T47D (cell line): Measurements from ENCODE around the gene STAT6.
"Not testable (repeated sequence)": the region's sequence is repeated elsewhere in the genome, so short reads cannot be mapped to it uniquely, and the experiment has no call there.

Experiments
- DNase-seq, 2 experiments: peaks; one replicate each; pipeline versions ENCODE4 v3.0.0 to v3.0.0-alpha.2; 2011 to 2012; ENCODE audit warnings: low read depth in 1 of 2, low spot score in 1 of 2
- JUND ChIP-seq: IDR thresholded peaks from 2 replicates; pipeline ENCODE4 v1.6.1; 2012; ENCODE audit warnings: low read depth
- in situ Hi-C: cut with HindIII; loops from 2 replicates; pipeline ENCODE4 v1.10.0; 2016; ENCODE audit warnings: low sequenced_read_pairs, low pct_unique_long_range_greater_than_20kb

Gene STAT6

DNA sequence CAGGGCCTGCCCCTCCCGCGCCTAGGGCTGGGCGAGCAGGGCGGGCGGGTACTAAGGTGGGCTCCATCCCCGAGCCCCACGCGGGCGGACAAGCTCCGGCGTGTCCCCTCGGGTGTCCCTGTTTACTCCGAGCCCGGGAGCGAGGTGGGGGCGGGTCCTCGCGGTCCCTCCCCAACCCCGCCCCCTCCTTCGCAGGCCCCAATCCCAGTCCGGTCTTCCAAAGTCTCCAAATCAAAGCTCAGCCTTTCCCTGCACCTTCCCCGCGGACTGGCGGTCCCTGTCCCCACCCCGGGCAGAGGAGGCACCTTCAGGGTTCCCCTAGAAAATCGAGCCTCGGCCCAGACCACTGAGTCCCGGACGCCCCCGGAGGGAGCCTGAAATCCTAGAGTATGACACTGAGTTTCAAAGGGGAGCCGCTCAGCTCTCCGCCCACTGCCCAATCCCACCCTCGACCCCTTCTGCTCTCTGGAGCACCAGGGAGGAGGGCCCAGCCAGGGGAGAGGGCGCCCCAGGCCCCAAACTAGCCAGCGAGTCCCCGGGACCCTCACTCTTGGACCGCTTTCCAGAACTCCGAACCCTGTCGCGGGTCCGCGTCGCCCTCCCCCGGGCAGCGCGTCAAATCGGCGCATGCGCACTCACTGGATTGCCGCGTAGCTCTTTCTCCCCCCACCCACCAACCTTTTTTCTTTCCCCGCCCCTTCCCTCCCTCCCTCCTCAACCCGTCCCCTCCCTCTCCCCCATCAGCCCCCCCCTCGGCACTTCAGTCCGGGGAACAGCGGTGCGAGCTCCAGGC lies 16.8 kb upstream of the STAT6 start, which contains the start of gene LRP1:
TSS of gene LRP1 (plus strand) at position 758 of the 793 bp plus-strand sequence. CDS start 482 bp downstream, outside the sequence.
- TF ChIP-seq JUND = no peak
- in situ Hi-C loops = no loop called here
- peak; percentile 92 for DNase-seq

DNA sequence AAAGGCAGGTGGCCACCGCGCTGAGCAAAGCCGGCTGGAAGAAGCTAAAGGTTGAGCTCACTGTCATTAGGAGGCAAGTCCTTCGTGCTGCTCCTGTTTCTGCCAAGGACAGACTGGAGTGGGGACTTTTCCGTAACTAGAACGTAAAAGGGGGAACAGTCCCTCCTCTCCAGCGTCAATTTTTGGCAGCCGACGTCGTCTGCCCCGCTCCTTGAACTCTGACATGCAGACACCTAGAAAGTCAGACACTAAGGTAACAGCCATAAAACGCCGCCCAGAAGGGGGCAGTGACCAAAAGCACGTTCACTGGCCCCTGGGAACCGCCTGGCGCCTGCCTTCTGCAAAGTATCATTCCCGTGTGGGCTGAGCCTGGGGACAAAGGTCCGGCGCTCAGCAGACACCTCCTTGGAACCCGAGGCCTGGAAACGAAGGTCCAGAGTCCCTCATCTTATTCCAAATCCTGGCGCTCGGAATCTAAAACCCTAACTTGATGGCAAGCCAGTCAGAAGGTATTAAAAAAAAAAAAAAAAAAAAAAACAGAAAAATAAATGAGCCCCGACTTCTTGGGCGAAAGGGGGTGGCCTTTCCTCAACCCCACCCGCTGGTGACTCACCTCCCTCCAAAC lies 16.1 kb upstream of the STAT6 start:
- in situ Hi-C loops = no loop called here
- no peak for TF ChIP-seq JUND
- DNase-seq = peak; percentile 50 to 83

DNA sequence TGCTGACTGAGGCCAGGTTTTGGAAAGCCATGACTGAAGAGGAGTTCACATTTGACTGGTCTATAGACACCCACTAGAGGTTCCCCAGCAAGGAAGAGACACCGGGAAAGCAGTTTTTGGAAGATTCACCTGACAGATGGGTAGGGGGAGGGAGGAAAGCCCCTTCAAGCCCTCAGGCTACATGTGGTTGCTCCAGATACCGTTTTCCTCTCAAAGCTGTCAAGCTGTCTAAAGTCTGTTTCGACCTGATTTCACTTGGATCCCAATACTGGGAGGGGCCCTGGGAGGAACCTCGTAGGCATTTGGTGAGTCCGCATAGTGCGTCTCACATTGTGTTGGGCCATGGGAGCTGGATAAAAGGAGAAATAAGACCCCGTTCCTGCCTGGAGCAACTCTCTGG lies 15.4 kb upstream of the STAT6 start:
- DNase-seq = no peak
- TF ChIP-seq JUND = no peak
- in situ Hi-C loops = no loop called here

DNA sequence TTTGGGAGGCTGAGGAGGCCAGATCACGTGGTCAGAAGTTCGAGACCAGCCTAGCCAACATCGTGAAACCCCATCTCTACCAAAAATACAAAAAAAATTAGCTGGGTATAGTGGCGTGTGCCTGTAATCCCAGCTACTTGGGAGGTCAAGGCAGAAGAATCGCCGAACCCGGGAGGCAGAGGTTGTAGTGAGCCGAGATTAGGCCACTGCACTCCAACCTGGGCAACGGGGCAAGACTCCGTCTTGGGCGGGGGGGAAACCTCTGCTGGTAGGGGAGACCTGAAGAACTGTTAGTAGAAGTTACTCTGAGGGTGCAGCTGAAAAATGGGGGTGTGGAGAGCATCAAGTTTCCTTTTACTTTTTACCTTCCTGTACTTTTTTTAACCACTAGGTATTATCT lies 14.9 kb upstream of the STAT6 start:
- no peak for DNase-seq
- in situ Hi-C loops = no loop called here
- TF ChIP-seq JUND = no peak

DNA sequence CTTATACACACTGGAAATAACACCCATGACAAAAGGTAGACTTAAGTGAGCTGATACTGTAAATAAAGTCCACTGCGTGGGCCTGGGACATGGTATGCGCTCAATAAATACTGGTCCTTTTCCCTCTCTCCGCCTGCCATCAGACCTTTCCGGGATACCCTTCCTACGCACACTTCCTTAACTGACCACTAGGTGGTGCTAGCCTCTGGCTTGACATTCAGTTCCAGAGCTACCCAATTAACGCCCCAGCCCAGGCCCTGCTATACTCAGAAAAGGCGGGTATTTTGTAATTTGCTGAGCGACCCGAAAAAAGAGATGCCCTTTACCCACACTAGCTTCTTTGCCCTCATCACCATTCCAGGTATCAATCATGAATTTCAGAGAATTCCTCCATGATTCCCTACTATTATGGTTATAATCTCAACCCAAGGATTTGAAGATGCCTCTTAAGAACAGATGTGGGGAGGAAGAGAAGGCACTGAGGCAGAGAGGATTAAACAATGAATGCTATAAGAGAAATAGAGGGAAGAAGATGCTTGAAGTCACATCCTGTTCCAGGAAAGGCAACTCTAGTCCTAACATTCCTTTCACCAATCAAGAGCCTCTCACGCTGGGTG lies 13.2 kb upstream of the STAT6 start:
- in situ Hi-C loops = no loop called here
- DNase-seq = peak; percentile 67 to 84
- TF ChIP-seq JUND = no peak

DNA sequence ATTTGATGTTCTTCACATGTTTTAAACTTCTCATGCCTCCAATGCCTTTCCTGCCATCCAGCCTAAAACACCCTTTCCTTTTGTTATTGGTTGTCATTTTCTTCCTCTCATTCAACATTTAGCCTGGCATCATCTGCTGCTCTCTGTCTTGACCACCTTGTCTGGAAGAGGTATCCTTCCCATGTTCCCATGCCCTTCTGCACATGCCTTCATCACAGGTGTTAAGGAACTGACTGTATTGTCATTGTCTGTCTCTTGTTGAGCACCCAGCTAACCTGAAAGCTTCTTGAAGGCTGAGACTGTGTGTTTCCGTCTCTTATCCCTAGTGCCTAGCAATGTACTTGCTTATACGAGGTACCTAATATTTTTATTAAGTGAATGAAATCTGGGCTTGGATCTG lies 12.7 kb upstream of the STAT6 start:
- DNase-seq = no peak
- no peak for TF ChIP-seq JUND
- in situ Hi-C loops = no loop called here

DNA sequence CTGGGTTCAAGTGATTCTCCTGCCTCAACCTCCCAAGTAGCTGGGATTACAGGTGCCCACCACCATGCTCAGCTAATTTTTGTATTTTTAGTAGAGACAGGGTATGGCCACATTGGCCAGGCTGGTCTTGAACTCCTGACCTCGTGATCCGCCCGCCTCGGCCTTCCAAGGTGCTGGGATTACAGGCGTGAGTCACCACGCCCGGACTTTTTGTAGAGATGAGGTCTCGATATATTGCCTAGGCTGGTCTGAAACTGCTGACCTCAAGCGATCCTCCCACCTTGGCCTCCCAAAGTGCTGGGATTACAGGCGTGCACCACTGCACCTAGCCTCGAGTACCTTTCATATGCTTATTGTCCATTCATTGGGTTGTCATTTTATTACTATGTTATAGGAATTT lies 9.6 kb upstream of the STAT6 start:
- DNase-seq, in situ Hi-C loops: not testable (repeated sequence)

DNA sequence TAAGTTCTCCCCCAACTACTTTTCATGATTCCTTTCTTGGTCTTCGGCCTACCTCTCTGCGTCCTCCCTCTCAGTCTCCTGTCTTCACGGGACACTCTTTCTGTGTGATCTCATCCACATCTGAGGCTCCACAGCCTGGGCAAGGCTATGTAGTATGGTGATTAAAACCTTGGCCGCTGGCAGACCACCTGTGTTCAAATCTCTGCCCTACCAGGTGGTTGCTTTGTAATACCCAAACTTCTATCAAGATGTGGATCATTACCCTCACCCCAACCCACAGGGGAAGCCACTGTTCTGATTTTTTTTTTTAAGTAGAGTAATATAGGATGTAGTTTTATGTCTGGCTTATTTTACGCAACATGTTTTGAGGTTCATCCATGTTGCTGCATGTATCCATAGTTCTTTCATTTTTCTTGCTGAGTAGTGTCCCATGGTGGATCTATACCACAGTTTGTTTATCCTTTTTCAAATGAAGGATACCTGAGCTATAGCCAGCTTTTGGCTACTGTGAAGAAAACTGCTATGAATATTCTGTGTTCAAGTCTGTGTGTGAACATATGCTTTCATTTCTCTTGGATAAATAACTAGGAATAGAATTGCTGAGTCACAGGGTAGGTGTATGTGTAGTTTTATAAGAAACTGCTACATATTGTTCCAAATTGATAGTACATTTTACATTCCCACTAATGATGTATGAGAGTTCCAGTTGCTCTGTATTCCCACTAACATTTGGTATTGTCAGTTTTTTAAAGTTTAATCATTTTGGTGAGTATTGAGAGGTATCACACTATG lies 8.3 kb upstream of the STAT6 start:
- in situ Hi-C loops = no loop called here
- no peak for DNase-seq
- TF ChIP-seq JUND = no peak

DNA sequence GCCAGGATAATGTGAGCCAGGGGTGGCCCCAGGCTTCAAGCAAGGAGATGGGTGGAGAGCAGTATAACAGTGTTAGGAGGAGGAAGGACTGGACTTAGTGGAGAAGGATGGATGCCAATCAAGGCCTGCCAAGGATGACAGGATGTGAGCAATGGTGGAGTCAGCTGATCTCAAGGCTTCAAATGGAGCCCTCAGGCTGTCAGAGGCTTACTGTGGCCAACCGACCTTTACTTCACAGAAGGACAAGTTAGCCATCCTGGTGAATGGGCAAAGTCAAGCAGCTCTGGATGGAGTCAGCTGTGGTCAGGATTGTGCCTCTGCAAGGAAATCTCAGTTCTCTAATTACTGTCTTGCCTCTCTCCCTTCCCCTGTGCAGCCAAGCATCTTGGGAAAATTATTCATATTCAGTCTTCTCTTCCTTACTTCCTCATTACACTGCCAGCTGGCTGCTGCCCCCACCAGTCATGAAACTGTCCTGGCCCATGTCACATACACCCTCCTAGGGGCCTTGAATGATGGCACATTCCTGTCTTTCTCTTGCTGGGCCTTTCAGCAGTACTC lies 7.6 kb upstream of the STAT6 start:
- in situ Hi-C loops = no loop called here

DNA sequence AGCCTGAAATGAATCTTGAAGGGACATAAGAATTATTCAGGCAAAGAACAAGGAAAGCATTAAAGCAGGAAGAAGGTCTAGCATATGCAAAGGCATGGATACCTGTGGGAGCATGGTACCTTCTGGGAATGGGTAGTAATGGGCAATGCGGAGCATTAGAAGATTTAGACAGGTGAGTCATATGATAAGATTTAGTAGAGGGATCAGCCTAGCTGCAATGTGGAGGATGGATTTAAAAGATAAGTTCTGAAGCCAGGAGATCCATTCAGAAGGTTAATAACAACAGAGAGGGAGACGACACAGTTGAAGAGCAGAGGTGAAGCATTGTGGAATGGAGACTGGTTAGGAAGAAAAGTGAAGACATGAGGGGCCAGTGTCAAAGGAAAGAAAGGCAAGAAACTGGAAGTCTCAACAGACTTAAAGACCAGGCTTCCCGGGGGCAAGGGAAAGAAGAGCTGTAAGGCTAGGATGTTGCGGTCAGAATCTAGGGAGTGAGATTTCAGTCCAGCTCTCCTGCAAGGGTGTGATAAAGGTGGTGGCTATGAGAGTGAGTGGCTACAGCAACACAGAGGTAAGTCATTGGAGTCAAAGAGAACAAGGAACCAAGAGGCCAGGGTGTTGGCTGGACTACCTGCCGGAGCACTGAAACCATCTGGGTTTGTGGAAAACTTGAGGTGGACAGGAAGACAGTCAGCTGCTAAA lies 5.6 kb upstream of the STAT6 start:
- DNase-seq = no peak
- in situ Hi-C loops = no loop called here
- no peak for TF ChIP-seq JUND

More for the DNA sequence above, 7.6 kb upstream of the STAT6 start:
- TF ChIP-seq JUND = no peak
- no peak for DNase-seq

DNA sequence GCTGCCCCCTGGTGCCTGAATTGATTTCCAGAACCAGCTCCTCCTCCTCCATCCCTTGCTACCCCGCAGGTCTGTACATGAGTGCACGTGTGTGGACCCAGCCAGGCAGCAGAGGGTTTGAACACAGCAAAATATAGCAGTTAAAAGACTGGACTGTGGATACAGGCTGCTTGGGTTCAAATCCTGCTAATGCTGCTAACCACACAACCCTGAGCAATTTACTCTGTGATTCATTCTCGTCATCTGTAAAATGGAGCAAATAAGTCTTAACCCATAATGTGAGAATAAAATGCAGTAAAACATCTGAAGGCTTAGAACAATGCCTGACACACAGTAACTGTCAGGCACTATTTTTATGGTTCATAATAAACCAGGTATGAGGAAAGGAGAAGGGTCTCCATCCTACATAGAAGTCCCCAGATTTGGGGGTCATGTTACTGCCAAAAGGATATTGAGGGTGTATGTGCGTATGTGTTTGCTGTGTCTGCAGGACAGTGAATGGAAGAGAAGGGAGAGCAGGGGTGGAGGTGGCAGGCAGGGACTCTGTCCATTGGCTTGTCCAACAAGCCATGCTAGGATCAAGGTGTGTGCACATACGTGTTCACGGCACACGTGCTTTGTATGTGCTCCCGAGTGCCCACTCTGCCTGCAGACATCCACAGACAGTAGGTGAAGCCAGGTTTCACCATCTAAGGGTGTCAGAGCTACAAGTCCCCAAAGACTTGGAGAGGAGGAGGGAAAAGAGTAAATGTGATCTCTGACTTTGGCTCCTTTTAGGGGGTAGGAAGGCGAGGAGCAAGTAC lies 1.5 kb upstream of the STAT6 start:
- TF ChIP-seq JUND = no peak
- in situ Hi-C loops = no loop called here
- no peak for DNase-seq
